Hepatocyte (in vitro differentiated cells): Measurements from ENCODE around the gene SHISAL1. TPM values are rescaled to one million over a fixed set of nuclear protein-coding genes. Genes with fewer than 3 reads are reported as not detected.
"Not testable (repeated sequence)": the region's sequence is repeated elsewhere in the genome, so short reads cannot be mapped to it uniquely, and the experiment has no call there.

Experiments used
- DNase-seq: peaks from one replicate; pipeline ENCODE4 v3.0.0-alpha.2; 2016; ENCODE audit warnings: low spot score
- H2AFZ ChIP-seq: fragments of 200-600 bp; sonication (generic); 2 replicates; pipeline ENCODE4 v1.6.0; 2016; ENCODE audit warnings: antibody characterized with exemption, mild to moderate bottlenecking
- H3K27ac ChIP-seq: fragments of 200-600 bp; sonication (generic); 2 replicates; pipeline ENCODE4 v1.5.1; 2016; ENCODE audit warnings: mild to moderate bottlenecking
- H3K27me3 ChIP-seq: fragments of 200-600 bp; sonication (generic); 2 replicates; pipeline ENCODE4 v1.6.1; 2016
- H3K36me3 ChIP-seq: fragments of 200-600 bp; sonication (generic); replicated peaks from 2 replicates; pipeline ENCODE4 v1.5.1; 2016; ENCODE audit warnings: low read depth; ENCODE audit not compliant: insufficient read depth
- H3K4me1 ChIP-seq: fragments of 200-600 bp; sonication (generic); 2 replicates; pipeline ENCODE4 v1.5.1; 2016; ENCODE audit warnings: mild to moderate bottlenecking, moderate library complexity; ENCODE audit not compliant: insufficient read depth
- H3K4me2 ChIP-seq: fragments of 200-600 bp; sonication (generic); 2 replicates; pipeline ENCODE4 v1.6.0; 2016
- H3K4me3 ChIP-seq: fragments of 200-600 bp; sonication (generic); 2 replicates; pipeline ENCODE4 v1.5.1; 2016; ENCODE audit warnings: mild to moderate bottlenecking
- H3K79me2 ChIP-seq: fragments of 200-600 bp; sonication (generic); 2 replicates; pipeline ENCODE4 v1.6.0; 2017; ENCODE audit warnings: mild to moderate bottlenecking
- H3K9me2 ChIP-seq: fragments of 200-600 bp; sonication (generic); replicated peaks from 2 replicates; pipeline ENCODE4 v1.6.0; 2017; ENCODE audit warnings: mild to moderate bottlenecking; ENCODE audit not compliant: insufficient read depth
- H3K9me3 ChIP-seq: fragments of 200-600 bp; sonication (generic); 2 replicates; pipeline ENCODE4 v1.5.1; 2016; ENCODE audit warnings: low read depth, mild to moderate bottlenecking
- H4K20me1 ChIP-seq: fragments of 200-600 bp; sonication (generic); 2 replicates; pipeline ENCODE4 v1.6.0; 2016; ENCODE audit warnings: mild to moderate bottlenecking; ENCODE audit not compliant: insufficient read depth, poor library complexity, severe bottlenecking
- CTCF ChIP-seq: fragments of 200-600 bp; sonication (generic); IDR thresholded peaks from 2 replicates; pipeline ENCODE4 v1.5.1; 2016; ENCODE audit warnings: antibody characterized with exemption, mild to moderate bottlenecking; ENCODE audit not compliant: poor library complexity
- EZH2 ChIP-seq: fragments of 200-600 bp; sonication (generic); IDR thresholded peaks from 2 replicates; pipeline ENCODE4 v1.6.1; 2016; ENCODE audit warnings: antibody characterized with exemption, mild to moderate bottlenecking, borderline replicate concordance
- EZH2phosphoT487 ChIP-seq: fragments of 200-600 bp; sonication (generic); IDR thresholded peaks from one replicate; pipeline ENCODE4 v1.6.1; 2018; ENCODE audit warnings: antibody characterized with exemption, mild to moderate bottlenecking, low read depth, moderate library complexity; ENCODE audit not compliant: unreplicated experiment, severe bottlenecking
- WGBS: methylation state at CpG from one replicate; pipeline ENCODE4 v1.1.6; 2016; ENCODE audit warnings: low lambda C conversion rate; ENCODE audit errors: missing lambda C conversion rate; 5-methylcytosine and 5-hydroxymethylcytosine counted together
- polyA plus RNA-seq: library from polyadenylated mRNA; unstranded; fragments of >200 nt; fragmentation: Nextera tagmentation; extraction: Ambion mirVana; gene quantifications from 2 replicates; pipeline ENCODE4 v1.2.1, GENCODE V29; 2016
- total RNA-seq: library from RNA; depleted of rRNA; stranded (reverse); fragments of >200 nt; gene quantifications from 2 replicates; pipeline ENCODE4 v1.2.3, GENCODE V29; 2014

SHISAL1 gene
- total and polyA plus RNA-seq, 2 experiments from 2014 or later: 0.66 to 2.4 TPM

GRCh38 chr22:44242946-44243724 lies 69.6 kb downstream of the SHISAL1 start:
- Histone ChIP-seq H3K79me2 (no peaks in the 10 kb centered on the region), H3K9me3 (no peaks in the 10 kb centered on the region), H3K4me1 (no peaks in the 10 kb centered on the region), H3K27me3 (no peaks in the 10 kb centered on the region), H2AFZ (no peak overlapping the region), H3K27ac (no peak overlapping the region), H3K4me3 (no peak overlapping the region), H3K36me3 (no peaks in the 10 kb centered on the region), H4K20me1 (no peaks in the 10 kb centered on the region), H3K4me2 (no peak overlapping the region), H3K9me2 (no peaks in the 10 kb centered on the region)
- DNase-seq: no peak
- TF ChIP-seq CTCF: no peak
- no peak for TF ChIP-seq EZH2phosphoT487
- TF ChIP-seq EZH2: no peak
- 85% methylated on average over 16 of the region's 17 CpGs for WGBS

GRCh38 chr22:44241121-44241520 lies 71.6 kb downstream of the SHISAL1 start:
- 87% methylated on average over 3 of the region's 3 CpGs for WGBS
- H3K36me3 ChIP-seq, H3K9me2 ChIP-seq: not testable (repeated sequence)

GRCh38 chr22:44237290-44237689 lies 75.5 kb downstream of the SHISAL1 start:
- no peaks in the 10 kb centered on the region for H3K36me3 ChIP-seq
- H3K27me3 ChIP-seq: no peaks in the 10 kb centered on the region
- no peaks in the 10 kb centered on the region for H3K4me1 ChIP-seq
- no peak overlapping the region for H3K4me2 ChIP-seq
- H3K79me2 ChIP-seq: no peaks in the 10 kb centered on the region
- no peak for TF ChIP-seq EZH2
- TF ChIP-seq CTCF: no peak
- no peaks in the 10 kb centered on the region for H4K20me1 ChIP-seq
- no peaks in the 10 kb centered on the region for H3K9me2 ChIP-seq
- H3K27ac ChIP-seq: no peak overlapping the region
- no peak for DNase-seq
- H3K9me3 ChIP-seq: no peaks in the 10 kb centered on the region
- H2AFZ ChIP-seq: no peak overlapping the region
- H3K4me3 ChIP-seq: no peak overlapping the region

More at GRCh38 chr22:44241121-44241520, 71.6 kb downstream of the SHISAL1 start:
- H3K27ac ChIP-seq, H3K9me3 ChIP-seq, H3K27me3 ChIP-seq, H3K79me2 ChIP-seq, DNase-seq, H2AFZ ChIP-seq, H3K4me1 ChIP-seq, H3K4me3 ChIP-seq, H4K20me1 ChIP-seq, H3K4me2 ChIP-seq: not testable (repeated sequence)

GRCh38 chr22:44234372-44234771 lies 78.4 kb downstream of the SHISAL1 start:
- not testable (repeated sequence) for H3K79me2 ChIP-seq, H3K27ac ChIP-seq, H3K4me1 ChIP-seq, H3K36me3 ChIP-seq, H3K27me3 ChIP-seq, DNase-seq, H3K9me3 ChIP-seq, H4K20me1 ChIP-seq, H2AFZ ChIP-seq, H3K4me3 ChIP-seq, H3K9me2 ChIP-seq, H3K4me2 ChIP-seq
- 96% methylated on average over 12 of the region's 12 CpGs for WGBS
